Fibroblast of villous mesenchyme (primary cell): ENCODE data around the gene LSM4. TPM values are rescaled to one million over a fixed set of nuclear protein-coding genes. Genes with fewer than 3 reads are reported as not detected.

ENCODE experiments used
- DNase-seq: peaks from one replicate; pipeline ENCODE4 v3.0.0-alpha.2; 2010; ENCODE audit warnings: low read depth
- H3K4me3 ChIP-seq: 2 replicates; pipeline ENCODE4 v1.5.1; 2011; ENCODE audit warnings: low read depth, mild to moderate bottlenecking, low read length
- total RNA-seq: library from RNA; depleted of rRNA; stranded (reverse); fragments of >200 nt; gene quantifications from 2 replicates; pipeline ENCODE4 v1.2.3, GENCODE V29; 2012
- TF ChIP-seq, protein P1 (sequence below): IDR thresholded peaks from 2 replicates; pipeline ENCODE4 v1.5.1; 2012; ENCODE audit warnings: low read depth, mild to moderate bottlenecking, low read length; ENCODE audit not compliant: insufficient read depth

Gene LSM4
- total RNA-seq, 1 donor: 131 TPM

DNA sequence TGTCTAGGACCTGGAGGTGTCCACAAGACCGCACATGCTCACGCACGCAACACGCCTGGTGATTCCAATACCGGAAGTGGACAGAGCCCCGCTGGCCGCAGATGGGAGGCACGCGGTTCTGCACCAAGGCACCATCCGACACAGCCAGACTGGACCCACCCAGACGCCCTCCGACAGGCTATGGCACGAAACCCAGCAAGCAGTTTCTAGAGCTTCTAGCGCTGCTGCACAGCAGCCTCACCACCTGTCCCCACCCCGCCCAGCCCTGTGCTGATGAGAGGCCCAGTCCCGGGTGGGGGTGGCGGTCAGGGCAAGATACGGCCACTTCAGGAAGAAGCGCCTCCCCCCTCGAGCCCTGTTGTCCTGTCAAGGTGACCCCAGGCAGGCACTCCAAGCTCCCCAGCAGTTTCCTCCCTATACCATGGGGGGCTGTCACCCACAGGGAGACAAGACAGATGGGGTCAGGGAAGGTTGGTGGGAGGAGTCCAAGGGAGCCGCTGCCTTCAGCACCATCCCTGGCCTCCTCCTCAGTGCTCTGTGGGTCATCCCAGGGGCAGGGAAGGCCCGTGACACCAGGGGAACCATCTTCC lies 11.3 kb downstream of the LSM4 start:
- DNase-seq: no peak
- no peak overlapping the region for H3K4me3 ChIP-seq
- TF ChIP-seq, protein P1, sequence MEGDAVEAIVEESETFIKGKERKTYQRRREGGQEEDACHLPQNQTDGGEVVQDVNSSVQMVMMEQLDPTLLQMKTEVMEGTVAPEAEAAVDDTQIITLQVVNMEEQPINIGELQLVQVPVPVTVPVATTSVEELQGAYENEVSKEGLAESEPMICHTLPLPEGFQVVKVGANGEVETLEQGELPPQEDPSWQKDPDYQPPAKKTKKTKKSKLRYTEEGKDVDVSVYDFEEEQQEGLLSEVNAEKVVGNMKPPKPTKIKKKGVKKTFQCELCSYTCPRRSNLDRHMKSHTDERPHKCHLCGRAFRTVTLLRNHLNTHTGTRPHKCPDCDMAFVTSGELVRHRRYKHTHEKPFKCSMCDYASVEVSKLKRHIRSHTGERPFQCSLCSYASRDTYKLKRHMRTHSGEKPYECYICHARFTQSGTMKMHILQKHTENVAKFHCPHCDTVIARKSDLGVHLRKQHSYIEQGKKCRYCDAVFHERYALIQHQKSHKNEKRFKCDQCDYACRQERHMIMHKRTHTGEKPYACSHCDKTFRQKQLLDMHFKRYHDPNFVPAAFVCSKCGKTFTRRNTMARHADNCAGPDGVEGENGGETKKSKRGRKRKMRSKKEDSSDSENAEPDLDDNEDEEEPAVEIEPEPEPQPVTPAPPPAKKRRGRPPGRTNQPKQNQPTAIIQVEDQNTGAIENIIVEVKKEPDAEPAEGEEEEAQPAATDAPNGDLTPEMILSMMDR: no peak

GRCh38 chr19:18310966-18311365 lies 11.9 kb downstream of the LSM4 start:
- TF ChIP-seq, protein P1: no peak
- no peak overlapping the region for H3K4me3 ChIP-seq
- no peak for DNase-seq

GRCh38 chr19:18310118-18310909 lies 12.6 kb downstream of the LSM4 start:
- no peak for DNase-seq
- TF ChIP-seq, protein P1: no peak

GRCh38 chr19:18309525-18310064 lies 13.3 kb downstream of the LSM4 start:
- H3K4me3 ChIP-seq: no peak overlapping the region
- TF ChIP-seq, protein P1: no peak
- DNase-seq: no peak

More at GRCh38 chr19:18310118-18310909, 12.6 kb downstream of the LSM4 start:
- no peak overlapping the region for H3K4me3 ChIP-seq

DNA sequence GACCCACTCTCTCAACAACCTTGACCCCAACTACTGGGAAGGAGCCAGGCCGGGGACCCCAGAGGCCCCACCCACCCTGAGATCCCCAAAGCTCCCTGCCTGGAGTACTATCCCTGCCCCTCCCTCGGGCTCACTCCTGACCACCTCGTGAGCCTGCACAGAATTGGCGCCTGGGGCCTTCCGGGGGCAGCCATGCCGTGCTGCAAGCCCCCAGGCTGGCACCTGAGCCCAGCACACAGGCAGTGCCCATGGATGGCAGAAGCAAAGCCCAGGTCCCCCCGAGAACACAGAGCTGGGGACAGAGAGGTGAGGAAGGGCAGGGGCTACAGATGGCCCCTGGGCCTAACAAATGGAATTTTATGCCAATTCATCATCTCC lies 13.9 kb downstream of the LSM4 start:
- TF ChIP-seq, protein P1: no peak
- no peak for DNase-seq
- no peak overlapping the region for H3K4me3 ChIP-seq

DNA sequence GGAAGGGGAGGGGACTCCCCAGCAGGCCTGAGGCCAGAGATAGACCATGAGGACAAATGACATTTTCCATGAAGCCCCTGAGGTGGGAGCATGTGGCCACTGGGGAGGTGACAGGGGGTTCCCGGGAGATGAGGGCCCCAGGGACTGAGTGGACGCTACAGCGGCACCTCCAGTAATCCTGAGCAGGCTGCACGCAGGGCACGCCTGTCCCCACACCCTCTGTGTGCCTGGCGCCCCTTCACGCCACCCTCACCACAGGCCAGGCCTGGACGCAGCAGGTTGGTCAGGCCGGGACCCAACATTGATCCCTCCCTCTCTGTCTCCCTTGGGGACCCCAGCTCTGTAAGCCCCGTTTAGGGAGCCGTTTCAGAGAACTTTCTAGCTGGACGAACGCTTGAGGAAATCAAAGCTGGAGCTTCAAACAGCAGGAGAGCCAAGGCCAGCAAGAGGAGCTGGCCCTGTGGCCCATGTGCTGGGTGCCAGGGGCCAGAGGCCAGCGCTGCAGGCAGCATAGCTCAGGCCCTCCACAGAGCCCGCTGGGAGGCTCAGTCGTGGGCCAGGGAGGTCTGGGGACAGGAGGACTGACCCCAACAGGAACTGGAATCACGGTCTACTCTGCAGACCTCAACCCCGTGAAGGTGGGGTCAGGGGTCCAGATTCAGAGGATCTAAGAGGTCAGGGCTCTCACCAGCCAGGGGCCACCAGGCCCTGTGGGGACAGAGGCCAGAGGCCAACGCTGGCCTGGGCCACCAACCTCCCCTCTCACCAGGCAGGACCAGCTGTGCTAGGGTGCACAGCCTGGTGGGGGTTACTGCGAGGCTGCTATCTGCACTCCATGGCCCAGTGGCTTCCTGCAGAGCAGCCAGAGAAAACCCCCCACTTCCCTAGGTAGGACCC lies 14.6 kb downstream of the LSM4 start:
- no peak overlapping the region for H3K4me3 ChIP-seq
- TF ChIP-seq, protein P1: no peak

More for the DNA sequence above, 14.6 kb downstream of the LSM4 start:
- DNase-seq: no peak
